NCI-H524 treated with DMSO at 0.1 percent for 48 hours (cell line): ENCODE data around the gene FLT3.
"Not testable (repeated sequence)": the region's sequence is repeated elsewhere in the genome, so short reads cannot be mapped to it uniquely, and the experiment has no call there.

ENCODE experiments used
- DNase-seq: peaks from one replicate; lab custom pipeline; 2025; lab: John Stamatoyannopoulos, UW

The FLT3 gene

DNA sequence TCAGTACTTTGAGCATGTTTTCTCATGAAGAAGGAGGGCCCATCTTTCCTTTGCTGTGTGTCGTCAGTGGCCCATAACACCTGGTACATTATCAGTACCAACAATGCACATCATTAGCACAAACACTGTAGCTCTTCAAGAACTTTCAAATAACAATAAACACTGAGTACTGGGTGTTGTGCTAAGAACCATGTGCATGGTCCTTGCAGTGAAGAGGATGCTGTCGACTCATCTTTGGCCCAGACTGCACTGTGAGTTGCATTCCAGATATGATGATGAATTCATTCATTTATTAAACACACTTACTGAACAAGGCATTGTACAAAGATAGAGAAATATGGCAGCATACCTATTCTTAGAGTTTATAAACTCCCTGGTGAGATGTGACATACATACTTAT lies 55.8 kb downstream of the FLT3 start:
- no peak for DNase-seq

DNA sequence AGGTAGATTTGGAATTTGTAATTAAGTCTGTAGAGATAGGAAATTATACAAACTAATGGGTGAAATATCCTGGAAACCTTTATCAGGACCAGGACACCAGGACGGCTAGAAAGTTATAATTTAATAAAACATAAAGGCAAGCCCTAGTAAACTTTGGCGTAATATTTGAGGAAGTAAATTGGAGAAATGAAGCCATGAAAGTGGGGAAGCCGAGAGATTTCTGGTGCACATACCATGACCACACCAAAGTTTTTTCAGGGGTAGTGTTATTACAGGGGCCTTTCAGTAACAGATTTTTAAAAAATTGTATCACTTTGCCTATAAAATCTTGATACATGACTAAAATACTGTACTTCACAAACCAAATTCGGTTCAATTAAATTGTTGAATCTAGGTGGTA lies 57.2 kb downstream of the FLT3 start:
- DNase-seq, result no peak

DNA sequence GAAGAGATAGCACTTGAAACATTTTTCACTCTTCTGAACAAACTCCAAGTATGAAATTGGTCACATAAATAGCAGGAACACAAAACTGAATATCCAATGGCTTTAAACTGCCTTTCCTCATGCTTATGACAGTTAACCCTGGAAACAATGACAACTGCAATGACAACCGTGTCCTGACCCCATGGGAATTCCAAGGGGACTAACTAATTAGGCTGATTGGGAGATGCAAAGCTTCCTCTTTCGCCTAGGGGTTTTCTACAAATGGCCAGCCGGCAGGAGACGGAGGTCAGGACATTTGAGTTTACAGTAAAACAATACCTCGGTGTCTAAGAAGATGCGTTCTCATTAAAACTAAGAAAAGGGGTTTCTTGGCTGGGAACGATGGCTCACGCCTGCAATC lies 58.9 kb downstream of the FLT3 start:
- DNase-seq, result no peak

DNA sequence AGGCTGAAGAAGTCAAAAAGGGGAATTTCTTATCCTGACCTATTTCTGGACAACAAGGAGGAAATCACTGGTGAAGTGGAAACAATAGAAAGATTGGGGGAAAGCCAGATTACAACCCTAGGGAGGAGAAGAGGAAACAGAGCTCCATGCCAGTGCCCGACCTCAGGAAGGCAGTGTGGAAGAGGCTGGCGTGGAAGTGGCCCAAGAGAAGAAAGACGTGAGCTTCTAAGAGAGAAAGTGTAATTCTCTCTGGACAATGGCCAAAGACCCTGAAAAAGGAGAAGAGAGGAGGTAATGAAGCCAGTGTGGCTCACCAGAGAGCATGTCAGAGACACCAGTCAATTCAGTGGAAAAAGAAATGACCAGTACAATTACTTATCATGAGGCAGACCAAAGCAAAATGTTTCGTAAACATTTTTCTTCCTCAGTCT lies 59.3 kb downstream of the FLT3 start:
- DNase-seq, result no peak

DNA sequence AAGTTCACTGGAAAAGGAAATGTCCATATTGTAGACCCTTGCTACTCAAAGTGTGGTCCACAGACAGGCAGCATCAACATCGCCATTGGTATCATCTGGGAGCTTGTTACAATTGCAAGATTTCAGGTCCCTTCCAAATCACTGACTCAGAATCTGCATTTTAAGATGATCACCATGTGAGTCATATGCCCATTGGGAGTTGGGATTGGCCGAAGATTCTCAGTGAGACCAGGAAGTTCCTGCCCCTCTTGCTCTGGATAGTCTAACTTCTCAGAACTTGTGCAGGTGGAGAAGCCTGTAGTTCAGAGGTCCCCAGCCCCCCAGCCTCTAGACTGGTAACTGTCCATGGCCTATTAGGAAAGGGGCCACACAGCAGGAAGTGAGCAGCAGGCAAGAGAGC lies 63.0 kb downstream of the FLT3 start:
- no peak for DNase-seq

DNA sequence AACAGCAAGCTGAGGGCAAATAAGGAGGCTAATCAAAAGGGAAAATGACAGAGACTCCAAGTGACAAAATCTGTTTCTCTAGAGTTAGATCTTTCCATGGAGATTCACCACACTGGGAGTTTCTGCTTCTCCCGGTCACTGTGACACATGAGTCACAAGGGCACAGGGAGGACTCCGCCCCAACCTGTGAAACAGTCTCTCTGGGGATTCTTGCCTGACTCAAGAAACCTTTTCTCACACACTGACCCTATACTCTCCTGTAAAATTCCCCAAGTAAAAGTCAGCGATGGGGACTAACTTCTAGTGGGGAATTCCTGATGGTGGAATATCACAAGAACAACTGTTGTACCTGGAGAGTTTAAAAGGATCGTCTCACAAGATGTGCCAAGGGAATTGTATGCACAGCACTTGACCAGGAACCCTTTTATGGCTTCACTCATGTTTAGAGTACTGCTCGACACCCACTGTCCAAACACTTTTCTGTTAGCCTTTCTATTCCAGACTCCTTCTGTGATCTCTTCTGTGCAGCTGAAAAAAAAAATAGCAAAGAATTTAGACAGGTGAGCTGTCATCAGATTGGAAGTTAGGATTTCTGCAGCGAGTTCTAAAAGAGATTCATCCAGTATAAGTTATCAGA lies 65.1 kb downstream of the FLT3 start:
- no peak for DNase-seq

DNA sequence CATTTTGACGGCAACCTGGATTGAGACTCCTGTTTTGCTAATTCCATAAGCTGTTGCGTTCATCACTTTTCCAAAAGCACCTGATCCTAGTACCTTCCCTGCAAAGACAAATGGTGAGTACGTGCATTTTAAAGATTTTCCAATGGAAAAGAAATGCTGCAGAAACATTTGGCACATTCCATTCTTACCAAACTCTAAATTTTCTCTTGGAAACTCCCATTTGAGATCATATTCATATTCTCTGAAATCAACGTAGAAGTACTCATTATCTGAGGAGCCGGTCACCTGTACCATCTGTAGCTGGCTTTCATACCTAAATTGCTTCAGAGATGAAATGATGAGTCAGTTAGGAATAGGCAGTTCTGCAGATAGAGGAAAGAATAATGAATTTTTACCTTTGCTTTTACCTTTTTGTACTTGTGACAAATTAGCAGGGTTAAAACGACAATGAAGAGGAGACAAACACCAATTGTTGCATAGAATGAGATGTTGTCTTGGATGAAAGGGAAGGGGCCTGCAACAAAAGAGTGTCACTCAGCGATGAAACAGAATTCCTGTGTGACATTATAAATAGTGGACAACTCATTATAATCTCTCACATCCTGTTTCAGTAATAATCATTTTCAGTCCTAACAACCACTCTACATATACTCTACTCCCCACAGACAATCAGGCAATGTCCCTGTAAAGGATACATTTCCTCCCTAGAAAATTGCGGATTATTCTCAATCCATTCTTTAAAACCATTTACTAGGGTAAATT lies 66.3 kb downstream of the FLT3 start:
- no peak for DNase-seq

DNA sequence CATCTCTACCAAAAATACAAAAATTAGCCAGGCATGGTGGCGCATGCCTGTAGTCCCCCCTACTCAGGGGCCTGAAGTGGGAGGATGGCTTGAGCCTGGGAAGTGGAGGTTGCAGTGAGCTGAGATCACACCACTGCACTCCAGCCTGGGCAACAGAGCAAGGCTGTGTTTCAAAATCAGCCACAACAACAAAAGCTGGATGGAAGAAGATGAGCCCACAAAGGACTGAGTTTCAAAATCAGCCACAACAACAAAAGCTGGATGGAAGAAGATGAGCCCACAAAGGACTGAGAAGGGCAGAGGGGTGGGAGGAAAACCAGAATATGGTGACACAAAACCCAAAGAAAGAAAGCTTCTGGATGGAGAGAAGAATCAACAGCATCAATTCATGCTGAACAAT lies 67.9 kb downstream of the FLT3 start:
- DNase-seq, result not testable (repeated sequence)

DNA sequence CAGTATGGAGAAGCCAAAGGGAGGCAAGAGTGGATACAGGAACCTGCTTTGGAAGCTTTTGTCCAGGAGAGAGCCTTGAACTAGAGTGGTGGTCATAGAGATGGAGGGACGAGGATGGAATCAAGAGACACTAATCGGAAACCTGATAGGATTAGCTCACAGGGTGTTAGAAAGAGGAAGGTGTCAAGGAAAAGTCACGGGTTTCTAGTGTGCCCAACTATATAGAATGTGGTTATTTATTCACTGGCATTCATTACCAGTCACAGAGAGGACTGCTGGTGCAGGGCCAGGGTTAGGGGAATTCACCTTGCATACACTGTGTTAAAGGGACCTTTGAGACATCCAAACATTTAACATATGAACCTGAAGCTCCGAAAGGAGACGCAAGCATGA lies 68.5 kb downstream of the FLT3 start:
- DNase-seq, result no peak

DNA sequence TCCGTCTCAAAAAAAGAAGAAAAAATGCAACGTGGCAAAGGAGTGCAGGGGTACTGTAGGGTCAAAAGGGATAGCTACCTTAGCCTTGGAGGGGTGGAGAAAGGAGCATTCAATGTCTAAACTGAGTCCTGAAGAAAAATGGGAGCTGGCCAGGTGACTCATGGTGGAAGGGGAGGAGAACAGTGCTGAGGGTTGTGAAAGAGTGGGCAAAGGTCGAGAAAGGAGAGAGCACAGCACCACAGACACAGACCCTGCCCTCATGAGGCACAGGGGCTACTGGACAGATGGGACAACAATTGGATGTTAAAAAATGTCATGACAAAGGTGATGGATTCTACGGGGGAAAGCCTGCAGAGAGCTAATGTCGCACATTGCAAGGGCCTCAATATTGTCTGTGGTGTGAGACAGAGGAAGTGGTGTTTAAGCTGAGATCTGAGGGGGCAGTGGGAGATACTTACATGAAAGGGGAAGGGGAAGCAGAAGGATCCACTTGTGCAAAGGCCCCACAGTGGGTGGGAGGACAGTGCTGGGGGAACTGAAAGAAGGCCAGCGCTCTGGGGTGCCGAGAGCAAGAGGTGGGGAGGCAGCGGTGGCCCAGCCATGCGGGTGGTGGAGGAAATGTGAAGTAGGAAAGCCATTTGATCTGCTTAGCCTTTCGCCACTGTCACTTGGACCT lies 69.0 kb downstream of the FLT3 start:
- DNase-seq, result no peak

DNA sequence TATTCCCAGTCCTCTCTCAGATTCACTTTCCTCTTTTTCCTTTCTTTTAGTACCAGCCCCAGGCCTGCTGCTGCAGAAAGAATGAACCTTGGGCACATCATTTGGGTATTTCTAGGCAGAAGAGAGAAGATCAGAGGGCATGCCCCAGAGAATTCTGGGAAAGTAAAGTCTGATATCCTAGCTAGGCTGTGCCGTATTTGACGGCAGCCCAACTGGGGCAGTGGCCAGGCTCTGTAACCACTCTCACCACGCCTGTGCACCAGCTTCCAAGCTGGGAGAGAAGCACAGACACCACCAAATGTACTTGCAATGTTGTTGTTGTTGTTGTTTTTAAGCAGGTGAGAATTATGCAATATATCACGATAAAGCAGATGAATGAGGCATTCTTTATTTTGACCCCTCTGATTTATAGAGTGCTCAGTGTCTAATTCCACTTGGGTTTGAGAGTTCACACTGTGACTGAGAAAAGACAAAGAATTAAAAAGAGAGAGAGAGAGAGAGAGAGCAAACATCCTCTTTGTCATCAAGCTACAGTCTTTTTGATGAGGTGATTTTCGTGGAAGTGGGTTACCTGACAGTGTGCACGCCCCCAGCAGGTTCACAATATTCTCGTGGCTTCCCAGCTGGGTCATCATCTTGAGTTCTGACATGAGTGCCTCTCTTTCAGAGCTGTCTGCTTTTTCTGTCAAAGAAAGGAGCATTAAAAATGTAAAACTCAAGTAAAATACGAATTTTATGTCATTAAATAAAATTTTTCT lies 72.6 kb downstream of the FLT3 start:
- DNase-seq, result no peak

DNA sequence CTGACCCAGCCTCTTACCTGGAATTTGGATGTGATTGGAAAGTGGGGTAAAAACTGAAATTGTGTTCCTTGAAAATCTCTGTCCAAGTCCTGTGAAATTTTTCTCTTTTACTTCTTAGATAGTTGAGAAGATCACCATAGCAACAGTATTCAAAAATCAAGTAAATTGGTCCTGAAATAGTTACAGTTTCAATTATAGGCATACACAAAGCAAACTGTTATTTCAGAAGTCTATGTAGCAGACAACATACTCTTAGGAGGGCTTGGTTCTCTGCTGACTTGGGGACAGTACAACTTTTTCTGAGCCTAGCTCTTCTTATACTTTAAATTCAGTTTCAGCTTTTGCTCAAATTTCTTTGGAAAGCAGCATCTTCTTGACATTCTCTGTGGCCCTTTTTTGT lies 73.3 kb downstream of the FLT3 start:
- no peak for DNase-seq

DNA sequence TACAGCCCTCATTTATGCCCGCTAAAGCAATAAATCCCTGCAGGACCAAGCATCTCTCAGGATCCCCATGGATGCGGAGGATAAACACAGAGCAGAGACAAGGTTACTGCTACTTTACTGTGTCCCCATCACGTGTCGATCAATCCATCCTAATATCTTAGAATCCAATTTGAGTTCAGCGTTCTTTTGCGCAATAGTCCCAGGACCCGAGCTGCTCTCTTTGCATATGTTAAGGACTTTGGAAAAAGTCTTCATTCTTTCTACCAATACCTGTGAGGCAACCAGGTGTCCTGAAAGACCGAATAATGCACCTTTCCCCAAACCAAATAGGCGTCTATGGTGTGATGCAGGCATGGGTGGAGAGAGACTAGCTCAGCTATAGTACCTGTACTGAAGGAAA lies 73.9 kb downstream of the FLT3 start:
- DNase-seq, result no peak

DNA sequence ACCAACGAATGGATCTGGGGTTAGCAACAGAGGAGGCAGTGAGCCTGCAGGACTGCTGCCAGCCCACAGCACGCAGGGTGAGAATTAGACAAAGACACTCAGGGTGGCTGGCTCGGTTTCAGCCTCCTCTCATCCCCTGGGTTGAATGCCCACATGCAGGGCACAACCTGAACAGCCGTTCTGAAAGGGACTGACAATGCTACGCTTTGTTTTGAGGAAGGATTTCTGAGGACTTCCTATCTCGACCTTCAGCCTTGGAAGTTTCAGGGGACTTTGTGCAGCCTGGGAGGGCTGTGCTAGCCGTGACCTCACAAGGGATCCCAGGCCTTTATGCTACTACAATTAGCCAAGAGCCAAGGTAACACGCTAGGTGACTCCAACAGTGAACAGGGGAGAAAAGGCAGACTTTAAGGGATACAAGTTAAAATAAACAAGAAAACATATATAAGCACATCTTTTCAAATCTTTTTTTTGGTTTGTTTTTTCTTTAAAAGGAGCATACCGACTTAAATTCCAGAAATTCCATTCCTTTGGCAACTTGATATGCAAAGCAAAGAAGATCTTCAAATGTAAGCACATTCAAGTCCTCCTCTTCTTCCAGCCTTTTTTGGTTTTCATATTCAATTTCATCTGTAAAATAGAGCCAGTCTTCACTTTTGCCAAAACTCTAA lies 77.4 kb downstream of the FLT3 start:
- DNase-seq, result no peak

DNA sequence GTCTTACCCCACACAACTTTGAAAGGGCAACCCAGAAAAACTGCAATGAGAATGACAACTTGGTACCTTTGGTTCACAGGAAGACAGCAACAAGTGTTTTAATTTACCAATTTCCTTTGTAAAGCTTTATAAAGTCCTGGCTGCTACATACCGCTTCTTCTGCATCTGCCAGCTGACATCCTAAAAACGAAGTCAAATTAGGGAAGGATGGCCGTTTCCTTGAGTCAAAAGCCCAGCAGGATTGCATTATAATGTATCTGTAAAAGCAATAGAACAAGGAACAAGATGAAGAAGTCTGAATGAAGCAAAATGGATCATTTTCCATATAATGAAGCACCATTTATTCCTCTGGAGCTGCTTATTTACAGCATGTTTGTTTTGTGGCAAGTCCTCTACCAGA lies 86.1 kb downstream of the FLT3 start:
- DNase-seq, result no peak

DNA sequence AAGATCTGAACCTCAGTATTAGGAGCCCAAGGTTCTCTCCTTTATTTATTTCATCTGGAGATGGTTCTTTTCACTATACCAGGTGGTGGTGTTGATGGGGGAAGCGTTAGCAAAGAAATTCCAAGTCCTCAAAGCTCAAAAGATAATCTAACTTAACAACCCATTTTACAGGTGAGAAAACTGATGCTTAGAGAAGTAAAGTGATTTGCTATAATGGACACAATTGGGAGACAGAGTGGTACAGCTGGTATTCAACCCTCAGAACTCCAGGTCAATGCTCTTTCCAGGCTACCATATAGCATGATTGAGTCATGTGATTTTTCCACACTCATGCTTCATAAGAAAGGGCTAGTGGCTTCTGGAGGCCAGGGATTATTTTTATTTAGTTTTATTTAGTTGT lies 86.9 kb downstream of the FLT3 start:
- no peak for DNase-seq

DNA sequence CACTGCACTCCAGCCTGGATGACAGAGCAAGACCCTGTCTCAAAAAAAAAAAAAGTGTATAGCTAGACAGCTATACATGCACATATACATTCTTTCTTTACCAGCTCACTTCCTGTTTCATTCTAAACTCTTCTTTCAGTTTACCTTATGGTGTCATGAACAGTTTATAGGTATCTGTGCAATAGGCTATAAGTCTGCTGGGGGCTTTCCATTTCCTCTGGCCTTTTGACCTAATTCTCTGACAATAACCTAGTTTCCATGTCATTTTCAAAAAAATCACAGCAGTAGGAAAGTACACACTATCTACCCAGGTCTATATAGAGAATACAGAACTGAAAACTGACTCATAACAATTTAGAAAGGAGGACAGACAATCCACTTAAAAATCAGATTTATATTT lies 87.5 kb downstream of the FLT3 start:
- no peak for DNase-seq

DNA sequence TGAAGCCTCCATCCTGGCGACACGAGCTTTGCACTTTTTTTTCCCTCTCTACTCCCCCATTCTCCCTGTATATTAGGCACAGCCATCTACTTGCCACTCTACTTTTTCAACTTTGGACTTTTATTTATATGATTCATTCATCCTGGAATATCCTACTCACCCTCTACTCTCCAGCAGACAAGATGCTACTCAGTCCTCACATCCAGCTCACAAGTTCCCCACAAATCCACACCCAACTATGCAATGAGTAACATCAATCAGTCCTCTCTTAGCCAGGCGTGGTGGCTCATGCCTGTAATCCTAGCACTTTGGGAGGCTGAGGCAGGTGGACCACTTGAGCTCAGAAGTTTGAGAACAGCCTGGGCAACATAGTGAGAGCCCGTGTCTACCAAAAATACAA lies 88.0 kb downstream of the FLT3 start:
- no peak for DNase-seq

DNA sequence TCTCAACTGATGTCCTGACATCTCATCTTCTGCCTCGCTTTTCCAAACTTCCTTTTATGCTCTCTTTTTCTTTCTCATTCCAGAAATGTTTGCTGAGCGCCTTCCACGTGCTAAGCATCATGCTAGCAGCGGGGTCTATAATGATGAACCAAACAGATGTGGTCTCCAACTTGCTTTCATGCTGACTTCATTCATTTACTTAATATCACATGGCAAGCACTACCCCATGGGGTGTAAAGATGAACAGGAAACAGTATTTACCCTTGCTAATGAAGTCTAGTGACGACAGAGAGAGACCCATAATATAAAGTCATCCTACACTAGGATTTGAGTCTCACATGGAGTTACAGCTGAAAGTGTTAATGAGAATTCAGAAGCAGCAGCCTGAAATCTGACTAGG lies 90.3 kb downstream of the FLT3 start:
- no peak for DNase-seq

DNA sequence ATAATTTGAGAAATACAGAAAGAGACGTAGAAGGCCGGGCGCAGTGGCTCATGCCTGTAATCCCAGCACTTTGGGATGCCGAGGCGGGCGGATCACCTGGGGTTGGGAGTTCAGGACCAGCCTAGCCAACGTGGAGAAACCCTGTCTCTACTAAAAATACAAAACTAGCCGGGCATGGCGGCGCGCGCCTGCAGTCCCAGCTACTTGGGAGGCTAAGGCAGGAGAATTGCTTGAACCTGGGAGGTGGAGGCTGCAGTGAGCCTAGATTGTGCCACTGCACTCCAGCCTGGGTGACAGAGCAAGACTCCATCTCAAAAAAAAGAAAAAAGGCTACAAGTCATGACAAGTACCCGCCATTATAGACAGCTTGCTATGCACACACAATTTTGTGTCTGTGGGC lies 95.4 kb downstream of the FLT3 start:
- not testable (repeated sequence) for DNase-seq

DNA sequence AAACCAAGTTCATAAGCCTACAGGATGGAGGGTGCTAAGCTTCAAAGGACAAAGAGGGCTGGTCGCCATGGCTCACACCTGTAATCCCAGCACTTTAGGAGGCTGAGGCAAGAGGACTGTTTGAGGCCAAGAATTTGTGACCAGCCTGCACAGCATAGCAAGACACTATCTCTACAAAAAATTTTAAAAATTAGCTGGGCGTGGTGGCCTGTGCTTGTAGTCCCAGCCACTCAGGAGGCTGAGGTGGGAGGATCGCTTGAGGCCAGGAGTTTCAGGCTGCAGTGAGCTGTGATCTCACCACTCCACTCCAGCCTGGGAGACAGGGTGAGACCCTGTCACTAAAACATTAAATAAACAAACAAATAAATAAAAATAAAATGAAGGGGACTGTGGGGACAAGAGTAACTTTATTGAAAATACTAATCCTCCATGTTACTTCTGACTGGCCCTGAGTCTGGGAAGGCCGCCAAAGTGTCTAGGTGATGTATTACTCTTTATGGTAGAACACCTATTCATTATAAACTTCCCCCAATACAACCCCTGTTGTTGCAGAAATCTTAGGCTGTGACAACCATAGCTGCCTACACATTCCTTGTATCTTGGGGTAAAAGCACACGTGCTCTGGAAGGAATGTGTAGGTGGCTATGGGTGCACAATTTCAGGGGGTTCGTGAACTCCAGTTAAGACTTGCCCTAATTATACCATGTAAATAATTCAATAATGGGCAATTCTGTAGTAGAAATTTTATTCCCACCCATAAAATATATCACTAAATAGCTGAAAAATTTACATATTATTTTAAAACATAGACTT lies 97.3 kb downstream of the FLT3 start:
- DNase-seq, result no peak
